Measurements from ENCODE around the gene NT5DC4. TPM values are rescaled to one million over a fixed set of nuclear protein-coding genes. Genes with fewer than 3 reads are reported as not detected.

The NT5DC4 gene
- total RNA-seq, 1 experiment from 2014 or later, result not detected

DNA sequence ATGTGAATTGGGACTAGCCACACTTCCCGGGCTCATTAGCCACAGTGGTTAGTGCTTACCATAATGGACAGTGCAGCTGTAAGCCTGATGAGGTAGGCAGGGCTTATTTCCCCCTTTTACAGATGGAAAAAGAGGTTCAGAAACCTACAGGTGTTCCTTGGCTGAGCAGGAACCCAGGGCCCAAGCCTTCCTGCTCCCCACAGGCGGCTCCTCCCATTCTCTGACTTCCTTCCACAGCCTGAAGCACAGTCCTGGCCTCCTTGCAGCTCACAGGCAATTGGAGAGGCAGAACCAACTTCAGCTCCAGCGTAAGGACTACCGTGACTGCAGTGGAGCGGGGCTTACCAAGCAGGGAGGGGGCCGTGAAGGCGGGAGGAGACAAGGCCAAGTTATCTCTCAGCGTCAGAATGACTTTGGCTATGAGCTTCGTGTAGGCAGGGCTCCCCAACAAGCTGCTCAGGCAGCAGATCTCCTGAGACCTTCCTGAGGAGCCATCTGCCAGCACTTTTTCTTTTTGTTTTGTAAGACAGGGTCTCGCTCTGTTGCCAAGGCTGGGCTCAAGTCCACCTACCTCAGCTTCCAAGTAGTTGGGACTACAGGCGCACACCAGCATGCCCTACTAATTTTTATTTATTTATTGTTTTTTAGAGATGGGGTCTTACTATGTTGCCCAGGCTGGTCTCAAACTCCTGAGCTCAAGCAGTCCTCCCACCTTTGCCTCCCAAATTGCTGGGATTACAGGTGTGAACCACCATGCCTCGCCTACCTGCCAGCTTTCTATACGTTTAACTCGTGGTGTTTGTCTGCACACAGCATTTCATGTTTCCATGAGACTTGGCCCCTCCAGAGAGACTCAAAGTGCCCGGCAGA, 34.2 kb upstream of the NT5DC4 start:
- CTCF ChIA-PET, result interaction anchor here (0.5 kb wide), 1 partner anchor 16 kb away, joined by 5 read pairs; no protein-coding TSS in a partner anchor
- no peaks in the 10 kb centered on the region for H3K27me3 ChIP-seq (ENCODE audit: control insufficient read depth, insufficient read depth, low read length)
- H3K9me3 ChIP-seq (ENCODE audit: control insufficient read depth, insufficient read depth, low read depth, low read length), result no peaks in the 10 kb centered on the region
- no peak overlapping the region for H3K27ac ChIP-seq (ENCODE audit: low read length)
- DNase-seq (ENCODE audit: low read depth, low spot score), result no peak
- POLR2A ChIA-PET, result no interaction called here
- intact Hi-C loops (cut with micrococcal nuclease; ENCODE audit: unreplicated experiment), result no loop called here
- no TSS peak for BruUV-seq (replicated peaks)
- H3K4me3 ChIP-seq (ENCODE audit: low read depth in 2 of 2, low read length in 2 of 2), result no peak overlapping the region
- peaks cover 9% of the 10 kb centered on the region; the same call in 1 of the 2 replicates for H3K4me1 ChIP-seq (ENCODE audit: control insufficient read depth, insufficient read depth, low read length)
- ATAC-seq, result no peak
- no peaks in the 10 kb centered on the region for H3K36me3 ChIP-seq (ENCODE audit: control insufficient read depth, insufficient read depth, low read length)
- TF ChIP-seq, protein P1, sequence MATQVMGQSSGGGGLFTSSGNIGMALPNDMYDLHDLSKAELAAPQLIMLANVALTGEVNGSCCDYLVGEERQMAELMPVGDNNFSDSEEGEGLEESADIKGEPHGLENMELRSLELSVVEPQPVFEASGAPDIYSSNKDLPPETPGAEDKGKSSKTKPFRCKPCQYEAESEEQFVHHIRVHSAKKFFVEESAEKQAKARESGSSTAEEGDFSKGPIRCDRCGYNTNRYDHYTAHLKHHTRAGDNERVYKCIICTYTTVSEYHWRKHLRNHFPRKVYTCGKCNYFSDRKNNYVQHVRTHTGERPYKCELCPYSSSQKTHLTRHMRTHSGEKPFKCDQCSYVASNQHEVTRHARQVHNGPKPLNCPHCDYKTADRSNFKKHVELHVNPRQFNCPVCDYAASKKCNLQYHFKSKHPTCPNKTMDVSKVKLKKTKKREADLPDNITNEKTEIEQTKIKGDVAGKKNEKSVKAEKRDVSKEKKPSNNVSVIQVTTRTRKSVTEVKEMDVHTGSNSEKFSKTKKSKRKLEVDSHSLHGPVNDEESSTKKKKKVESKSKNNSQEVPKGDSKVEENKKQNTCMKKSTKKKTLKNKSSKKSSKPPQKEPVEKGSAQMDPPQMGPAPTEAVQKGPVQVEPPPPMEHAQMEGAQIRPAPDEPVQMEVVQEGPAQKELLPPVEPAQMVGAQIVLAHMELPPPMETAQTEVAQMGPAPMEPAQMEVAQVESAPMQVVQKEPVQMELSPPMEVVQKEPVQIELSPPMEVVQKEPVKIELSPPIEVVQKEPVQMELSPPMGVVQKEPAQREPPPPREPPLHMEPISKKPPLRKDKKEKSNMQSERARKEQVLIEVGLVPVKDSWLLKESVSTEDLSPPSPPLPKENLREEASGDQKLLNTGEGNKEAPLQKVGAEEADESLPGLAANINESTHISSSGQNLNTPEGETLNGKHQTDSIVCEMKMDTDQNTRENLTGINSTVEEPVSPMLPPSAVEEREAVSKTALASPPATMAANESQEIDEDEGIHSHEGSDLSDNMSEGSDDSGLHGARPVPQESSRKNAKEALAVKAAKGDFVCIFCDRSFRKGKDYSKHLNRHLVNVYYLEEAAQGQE (IDR thresholded peaks at IDR 0.05; ENCODE audit: insufficient read depth in 1 of 2, low read depth in 2 of 2, low read length in 1 of 2), result no peak
- TF ChIP-seq POLR2AphosphoS5 (IDR thresholded peaks at IDR 0.05; ENCODE audit: low read depth, low read length) (no peak), TCF7L2 (IDR thresholded peaks at IDR 0.05; ENCODE audit: low read depth, low read length) (no peak), SIN3A (IDR thresholded peaks at IDR 0.05; ENCODE audit: borderline replicate concordance, insufficient read depth, low read depth, low read length) (no peak)
- in situ Hi-C loops (cut with HindIII; ENCODE audit: low pct_unique_long_range_greater_than_20kb, low sequenced_read_pairs), result no loop called here

DNA sequence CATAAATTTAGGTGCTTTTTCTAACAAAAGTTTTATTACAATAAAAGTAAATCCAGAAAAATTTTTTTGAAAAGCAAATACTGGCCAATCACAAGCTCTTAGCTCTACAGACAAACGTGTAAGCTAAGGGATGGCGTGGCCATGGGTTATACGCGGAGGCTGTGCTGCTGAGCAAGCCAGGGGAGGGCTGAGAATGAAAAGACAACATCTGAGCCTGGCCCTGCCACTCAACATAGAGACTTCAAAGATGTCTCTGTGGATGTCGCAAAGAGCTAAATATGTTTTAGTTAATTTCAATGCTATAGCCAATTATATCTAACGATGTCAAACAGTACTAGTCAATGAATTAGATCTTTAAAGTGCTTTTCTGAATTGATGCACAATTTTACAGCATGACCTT, 33.3 kb upstream of the NT5DC4 start:
- Histone ChIP-seq H3K27ac (ENCODE audit: low read length) (no peak overlapping the region), H3K4me1 (ENCODE audit: control insufficient read depth, insufficient read depth, low read length) (peaks cover 16% of the 10 kb centered on the region), H3K27me3 (ENCODE audit: control insufficient read depth, insufficient read depth, low read length) (no peaks in the 10 kb centered on the region), H3K4me3 (ENCODE audit: low read depth in 2 of 2, low read length in 2 of 2) (no peak overlapping the region), H3K9me3 (ENCODE audit: control insufficient read depth, insufficient read depth, low read depth, low read length) (no peaks in the 10 kb centered on the region), H3K36me3 (ENCODE audit: control insufficient read depth, insufficient read depth, low read length) (no peaks in the 10 kb centered on the region)
- no TSS peak for BruUV-seq (replicated peaks)
- CTCF ChIA-PET, result no interaction called here
- DNase-seq (ENCODE audit: low read depth, low spot score), result no peak
- no peak for TF ChIP-seq POLR2AphosphoS5 (IDR thresholded peaks at IDR 0.05; ENCODE audit: low read depth, low read length)
- no peak for TF ChIP-seq SIN3A (IDR thresholded peaks at IDR 0.05; ENCODE audit: borderline replicate concordance, insufficient read depth, low read depth, low read length)
- TF ChIP-seq, protein P1 (IDR thresholded peaks at IDR 0.05; ENCODE audit: insufficient read depth in 1 of 2, low read depth in 2 of 2, low read length in 1 of 2), result no peak
- TF ChIP-seq TCF7L2 (IDR thresholded peaks at IDR 0.05; ENCODE audit: low read depth, low read length), result no peak
- TF ChIP-seq, protein P2, sequence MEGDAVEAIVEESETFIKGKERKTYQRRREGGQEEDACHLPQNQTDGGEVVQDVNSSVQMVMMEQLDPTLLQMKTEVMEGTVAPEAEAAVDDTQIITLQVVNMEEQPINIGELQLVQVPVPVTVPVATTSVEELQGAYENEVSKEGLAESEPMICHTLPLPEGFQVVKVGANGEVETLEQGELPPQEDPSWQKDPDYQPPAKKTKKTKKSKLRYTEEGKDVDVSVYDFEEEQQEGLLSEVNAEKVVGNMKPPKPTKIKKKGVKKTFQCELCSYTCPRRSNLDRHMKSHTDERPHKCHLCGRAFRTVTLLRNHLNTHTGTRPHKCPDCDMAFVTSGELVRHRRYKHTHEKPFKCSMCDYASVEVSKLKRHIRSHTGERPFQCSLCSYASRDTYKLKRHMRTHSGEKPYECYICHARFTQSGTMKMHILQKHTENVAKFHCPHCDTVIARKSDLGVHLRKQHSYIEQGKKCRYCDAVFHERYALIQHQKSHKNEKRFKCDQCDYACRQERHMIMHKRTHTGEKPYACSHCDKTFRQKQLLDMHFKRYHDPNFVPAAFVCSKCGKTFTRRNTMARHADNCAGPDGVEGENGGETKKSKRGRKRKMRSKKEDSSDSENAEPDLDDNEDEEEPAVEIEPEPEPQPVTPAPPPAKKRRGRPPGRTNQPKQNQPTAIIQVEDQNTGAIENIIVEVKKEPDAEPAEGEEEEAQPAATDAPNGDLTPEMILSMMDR (IDR thresholded peaks at IDR 0.05), result no peak
- in situ Hi-C loops (cut with HindIII; ENCODE audit: low pct_unique_long_range_greater_than_20kb, low sequenced_read_pairs), result no loop called here
- no peak for ATAC-seq
- intact Hi-C loops (cut with micrococcal nuclease; ENCODE audit: unreplicated experiment), result no loop called here
- POLR2A ChIA-PET, result no interaction called here

Measured in Panc1 (cell line).